ENCODE results near the gene KCNJ10.

The KCNJ10 gene

DNA sequence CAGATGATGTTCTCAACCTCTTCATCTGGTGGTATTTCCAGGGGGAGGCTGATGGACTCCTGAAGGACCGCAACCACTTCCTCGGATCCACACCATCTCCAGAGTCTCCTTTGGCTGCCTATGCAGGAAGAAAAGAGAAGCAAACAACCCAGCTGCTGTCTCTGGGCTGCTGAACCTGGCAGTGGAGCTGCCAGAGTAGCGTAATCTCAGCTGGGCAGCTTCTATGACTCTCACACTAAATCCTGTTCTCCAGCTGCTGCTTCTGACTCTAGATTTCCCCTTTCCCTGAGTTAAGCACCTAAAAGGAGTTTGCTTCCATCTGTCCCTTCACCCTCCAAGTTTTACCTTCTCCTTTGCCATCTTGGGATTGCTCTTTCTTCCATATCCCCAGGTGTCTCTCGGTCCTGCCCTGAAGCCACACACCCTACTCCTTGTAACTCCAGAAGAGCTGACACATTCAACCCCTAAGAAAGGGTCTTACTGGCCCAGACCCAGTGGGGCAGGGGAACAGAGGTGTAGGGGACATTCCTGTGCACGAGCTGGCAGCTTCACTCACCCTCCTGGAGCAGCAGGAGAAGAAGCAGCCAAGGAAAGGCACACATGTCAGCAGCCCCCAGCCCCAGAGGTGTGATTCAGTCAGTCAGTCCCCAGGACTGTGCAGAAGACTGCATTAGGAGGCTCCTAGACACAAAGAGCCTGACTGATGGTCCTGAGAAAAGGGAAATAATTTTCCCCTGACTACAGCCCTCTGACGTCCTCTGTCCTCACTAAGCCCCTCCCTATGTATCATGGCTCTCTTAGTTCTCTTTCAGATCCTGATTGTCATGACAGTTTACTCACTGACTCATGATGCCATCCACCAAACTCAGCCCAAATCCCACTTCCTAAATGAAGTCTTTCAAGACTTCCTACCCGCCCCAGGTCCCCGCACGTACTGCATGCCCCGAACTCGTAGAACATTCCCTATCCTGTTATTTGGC lies 116.1 kb downstream of the KCNJ10 start, which contains the start of gene SLAMF9:
Gene SLAMF9, minus strand, starts transcription at position 702 of the 980 bp plus-strand sequence. Its CDS starts 100 bp downstream, at position 602.
- DNase-seq, result no peak

DNA sequence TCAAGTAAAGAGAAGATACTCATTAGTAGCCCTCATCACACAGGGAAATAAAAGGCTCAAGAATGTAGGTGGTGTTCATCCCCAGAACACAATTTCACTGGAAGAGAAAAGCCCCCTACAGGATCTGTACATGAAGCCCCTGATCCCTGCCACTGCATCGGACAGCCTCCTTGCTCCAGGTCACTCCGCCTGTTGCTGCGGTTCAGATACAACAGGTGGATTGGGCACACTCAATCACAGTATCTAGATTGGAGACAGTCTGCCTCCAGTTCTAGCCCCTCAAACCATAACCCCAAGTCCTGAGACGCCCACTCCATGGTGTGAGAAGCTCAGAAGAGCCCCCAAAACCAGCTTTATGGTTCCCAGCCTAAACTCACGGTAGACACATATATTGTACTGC lies 117.0 kb downstream of the KCNJ10 start:
- no peak for DNase-seq

DNA sequence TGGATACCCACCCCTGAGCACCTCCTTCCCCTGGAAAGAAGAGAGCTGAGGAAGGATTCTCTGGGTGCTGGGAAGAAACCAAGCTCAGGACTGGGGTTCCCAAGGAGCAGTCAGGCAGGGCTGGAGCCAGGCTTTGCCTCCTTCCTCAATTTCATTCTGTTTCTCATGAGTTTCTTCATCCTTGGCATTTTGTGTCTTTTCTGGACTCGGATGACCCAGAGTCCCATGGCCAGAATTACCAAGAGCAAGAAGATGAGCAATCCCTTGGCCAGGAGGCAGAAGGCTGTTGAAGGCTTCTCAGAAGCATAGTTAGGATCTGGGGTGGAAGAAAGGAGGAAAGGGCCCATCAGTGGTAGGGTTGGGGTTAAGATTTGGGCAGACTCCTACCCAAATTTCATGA lies 118.4 kb downstream of the KCNJ10 start:
- no peak for DNase-seq

DNA sequence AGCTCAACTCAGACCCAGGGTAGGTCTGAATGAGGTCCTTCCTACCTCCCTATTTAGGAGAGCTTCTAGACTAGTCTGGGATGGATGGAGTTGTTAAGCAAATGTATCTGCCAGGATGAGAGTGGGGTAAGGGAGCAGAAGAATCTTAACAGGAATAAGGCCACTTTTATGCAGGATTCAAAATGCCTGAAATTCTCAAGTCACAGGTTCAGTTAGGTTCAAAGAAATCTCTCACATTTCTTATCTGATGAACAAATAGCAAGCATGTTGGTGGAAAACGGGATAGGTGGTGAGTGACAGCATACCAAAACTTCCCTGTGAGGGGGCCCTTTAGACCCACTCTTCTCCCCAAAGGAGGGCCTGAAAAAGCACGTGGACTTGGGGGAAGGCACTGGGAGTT lies 118.9 kb downstream of the KCNJ10 start:
- no peak for DNase-seq

DNA sequence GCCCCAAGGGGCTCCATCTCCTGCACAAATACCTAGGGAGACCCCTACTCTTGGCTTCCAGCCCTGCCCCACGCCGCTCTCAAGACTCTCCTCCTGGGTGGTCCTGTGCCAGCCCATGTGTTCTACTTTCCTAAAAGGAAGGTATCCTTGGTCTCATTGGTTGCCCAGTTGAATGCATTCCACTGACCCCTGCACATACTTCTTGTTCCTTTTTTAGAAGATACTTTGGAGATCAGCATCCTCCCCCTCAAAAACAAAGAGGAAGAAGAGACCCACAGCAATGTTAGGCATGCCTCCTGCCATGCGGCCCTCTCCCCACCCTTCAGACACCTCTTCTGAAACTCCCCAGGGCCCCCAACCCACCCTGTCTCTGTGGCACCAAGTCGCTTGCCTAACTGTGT lies 120.0 kb downstream of the KCNJ10 start:
- DNase-seq, result no peak

DNA sequence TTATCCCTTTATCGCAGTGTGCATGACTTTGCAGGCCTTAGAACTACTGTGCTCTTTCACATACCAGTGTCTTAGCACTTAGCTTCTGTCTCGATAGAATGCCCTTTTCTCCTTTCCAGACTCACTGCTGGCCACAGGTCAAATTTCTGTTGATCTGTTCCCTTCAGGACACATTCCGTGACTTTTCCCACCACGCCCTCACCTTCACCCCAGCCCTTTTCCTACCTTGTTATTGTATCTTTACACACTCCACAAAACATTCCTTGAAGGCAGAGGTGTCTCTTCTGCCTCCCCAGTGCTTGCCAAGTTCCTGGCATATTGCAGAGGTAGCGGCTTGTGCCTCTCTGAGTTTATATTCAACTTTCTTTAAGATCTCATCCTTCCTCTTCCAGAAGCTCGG lies 120.8 kb downstream of the KCNJ10 start:
- DNase-seq, result no peak
